HepG2 (cell line): ENCODE results near the gene ADPRM. TPM values are rescaled to one million over a fixed set of nuclear protein-coding genes. Genes with fewer than 3 reads are reported as not detected.

ENCODE experiments used
- ATAC-seq: fragments of 200-7000 bp; cut with Tn5 transposase; 3 replicates; pipeline ENCODE4 v1.9.1; 2020; ENCODE audit warnings: mild to moderate bottlenecking, moderate library complexity
- BruUV-seq: library from RNA; stranded (reverse); fragments of 400-500 nt; replicated peaks from 2 replicates; lab custom pipeline; 2021; lab: Mats Ljungman, UMichigan
- CTCF ChIA-PET: fragments of 300-600 bp; formaldehyde crosslinking; extraction: SDS; loops from one replicate; lab custom pipeline; 2021; ENCODE audit warnings: low total read pairs, inconsistent platforms, low intra/inter-chr PET ratio; lab: Yijun Ruan, JAX
- POLR2A ChIA-PET: fragments of 350-600 bp; sonication (Branson Sonifier 250); formaldehyde crosslinking; loops from one replicate; lab custom pipeline; 2020; ENCODE audit warnings: antibody characterized with exemption, inconsistent platforms; lab: Yijun Ruan, JAX
- DNase-seq: peaks from one replicate; pipeline ENCODE4 v3.0.0-alpha.2; 2015; ENCODE audit warnings: low spot score
- FAIRE-seq: peaks from 3 replicates; lab custom pipeline; 2011; peaks lifted over from hg19 to GRCh38; lab: Jason Lieb, UNC
- H2AFZ ChIP-seq: one replicate; pipeline ENCODE4 v1.6.1; 2011; ENCODE audit warnings: low read length, inconsistent platforms
- H3K27ac ChIP-seq: fragments of 300-600 bp; 3 replicates; pipeline ENCODE4 v1.8.0; 2011; ENCODE audit warnings: mixed run types, mild to moderate bottlenecking, mixed read lengths, low read length, inconsistent platforms; ENCODE audit not compliant: insufficient read depth; ENCODE audit errors: extremely low read length
- H3K27me3 ChIP-seq, 2 experiments: fragments of 200-600 bp in 1 of 2; 2 replicates in 1 of 2; 3 replicates in 1 of 2; pipeline versions ENCODE4 v1.6.0 to v1.8.0; 2011; ENCODE audit warnings: low read length in 2 of 2, mild to moderate bottlenecking in 2 of 2, moderate library complexity in 2 of 2, inconsistent platforms in 1 of 2; ENCODE audit not compliant: insufficient read depth in 2 of 2, control insufficient read depth in 1 of 2
- H3K36me3 ChIP-seq, 2 experiments: fragments of 200-600 bp in 1 of 2; replicated peaks in 1 of 2; 2 replicates in 1 of 2; 3 replicates in 1 of 2; pipeline versions ENCODE4 v1.5.1 to v1.8.0; 2011; ENCODE audit warnings: low read length in 2 of 2, inconsistent platforms in 1 of 2; ENCODE audit not compliant: insufficient read depth in 2 of 2, control insufficient read depth in 1 of 2
- H3K4me1 ChIP-seq: 2 replicates; pipeline ENCODE4 v1.5.1; 2012; ENCODE audit warnings: low read length, inconsistent platforms; ENCODE audit not compliant: insufficient read depth
- H3K4me2 ChIP-seq: 2 replicates; pipeline ENCODE4 v1.6.0; 2011; ENCODE audit warnings: low read depth, low read length, inconsistent platforms
- H3K4me3 ChIP-seq, 3 experiments: fragments of 200-600 bp in 1 of 3; sonication (generic), shearing (Covaris generic) in 1 of 3; replicated peaks in 1 of 3; 2 replicates each; pipeline ENCODE4 v1.5.1; 2011 to 2016; ENCODE audit warnings: low read length in 3 of 3, inconsistent platforms in 2 of 3, low read depth in 2 of 3, mild to moderate bottlenecking in 2 of 3, control low read depth in 1 of 3, mixed read lengths in 1 of 3; ENCODE audit not compliant: insufficient read depth in 1 of 3
- H3K79me2 ChIP-seq: one replicate; pipeline ENCODE4 v1.6.1; 2011; ENCODE audit warnings: low read length, inconsistent platforms; ENCODE audit not compliant: insufficient read depth
- H3K9ac ChIP-seq: 2 replicates; pipeline ENCODE4 v1.6.0; 2011; ENCODE audit warnings: mild to moderate bottlenecking, low read depth, low read length, inconsistent platforms; ENCODE audit not compliant: insufficient read depth
- H3K9me3 ChIP-seq: 2 replicates; pipeline ENCODE4 v1.5.1; 2012; ENCODE audit warnings: mild to moderate bottlenecking, low read length
- H4K20me1 ChIP-seq: 2 replicates; pipeline ENCODE4 v1.6.0; 2011; ENCODE audit warnings: inconsistent platforms, mild to moderate bottlenecking, low read length, moderate library complexity; ENCODE audit not compliant: insufficient read depth
- ATF7 ChIP-seq, 2 experiments: fragments of 450-650 bp in 1 of 2; sonication (generic) in 1 of 2; formaldehyde crosslinking in 1 of 2; IDR thresholded peaks; 2 replicates each; pipeline versions ENCODE4 v1.4.0 to v1.6.1; 2016 to 2020; ENCODE audit warnings: antibody characterized with exemption in 1 of 2, mild to moderate bottlenecking in 1 of 2, missing genetic modification reagents in 1 of 2
- CREB1 ChIP-seq, 2 experiments: fragments of 450-650 bp in 1 of 2; IDR thresholded peaks; 2 replicates each; pipeline ENCODE4 v1.6.1; 2016 to 2017; ENCODE audit warnings: control low read depth in 1 of 2, mild to moderate bottlenecking in 1 of 2, missing compliant biosample characterization in 1 of 2, missing genetic modification characterization in 1 of 2
- ERF ChIP-seq: IDR thresholded peaks from 2 replicates; pipeline ENCODE4 v1.6.1; 2018; ENCODE audit warnings: missing biosample characterization, missing genetic modification reagents
- NCOA1 ChIP-seq: sonication (generic); formaldehyde crosslinking; IDR thresholded peaks from 2 replicates; pipeline ENCODE4 v1.9.0; 2021; ENCODE audit warnings: missing genetic modification reagents
- NCOA2 ChIP-seq: sonication (generic); formaldehyde crosslinking; IDR thresholded peaks from 2 replicates; pipeline ENCODE4 v1.8.0; 2022; ENCODE audit warnings: inconsistent platforms
- SMARCC2 ChIP-seq: fragments of 450-650 bp; IDR thresholded peaks from 2 replicates; pipeline ENCODE4 v1.6.1; 2017; ENCODE audit warnings: antibody characterized with exemption, mild to moderate bottlenecking
- ZEB1 ChIP-seq: IDR thresholded peaks from 2 replicates; pipeline ENCODE4 v1.6.1; 2012; ENCODE audit warnings: mild to moderate bottlenecking, low read depth, inconsistent platforms; ENCODE audit not compliant: insufficient replicate concordance
- ZNF124 ChIP-seq: sonication (generic); formaldehyde crosslinking; IDR thresholded peaks from 2 replicates; pipeline ENCODE4 v1.4.0; 2020; ENCODE audit warnings: missing genetic modification reagents
- ZNF138 ChIP-seq: sonication (generic); formaldehyde crosslinking; IDR thresholded peaks from 2 replicates; pipeline ENCODE4 v1.5.0; 2020; ENCODE audit warnings: mild to moderate bottlenecking, low read depth, missing genetic modification reagents
- ZNF605 ChIP-seq: sonication (generic); formaldehyde crosslinking; IDR thresholded peaks from 2 replicates; pipeline ENCODE4 v1.8.0; 2022; ENCODE audit warnings: mild to moderate bottlenecking, missing genetic modification reagents
- ZNF766 ChIP-seq: sonication (generic); formaldehyde crosslinking; IDR thresholded peaks from 2 replicates; pipeline ENCODE4 v1.5.0; 2020; ENCODE audit warnings: missing genetic modification reagents, borderline replicate concordance
- WGBS: methylation state at CpG from one replicate; pipeline ENCODE4 v1.1.6; 2017; ENCODE audit warnings: low lambda C conversion rate; 5-methylcytosine and 5-hydroxymethylcytosine counted together
- in situ Hi-C: cut with HindIII; loops from 2 replicates; pipeline ENCODE4 v1.10.0; 2017; ENCODE audit warnings: low pct_unique_long_range_greater_than_20kb; ENCODE audit not compliant: extremely low pct_ligation_motif_present
- intact Hi-C: fragments of 100-400 bp; cut with micrococcal nuclease; formaldehyde crosslinking; loops from one replicate; pipeline ENCODE4 v1.10.0; 2022; ENCODE audit not compliant: unreplicated experiment
- polyA plus RNA-seq, 8 experiments: library from polyadenylated mRNA; depleted of rRNA in 3 of 8; stranded (reverse) in 7 of 8; unstranded in 1 of 8; fragments of >200 nt; fragmentation: Illumina TruSeq in 4 of 8; extraction: Trizol in 4 of 8; gene quantifications; 2 replicates each; pipeline versions ENCODE4 v1.2.1 to v1.2.3, GENCODE V29; 2011 to 2016; ENCODE audit warnings: low read depth in 4 of 8, missing spikeins in 1 of 8, mixed read lengths in 1 of 8; ENCODE audit not compliant: insufficient read depth in 1 of 8
- total RNA-seq, 5 experiments: library from RNA; depleted of rRNA; stranded (reverse); fragments of >200 nt; fragmentation: Illumina TruSeq; extraction: Trizol; gene quantifications; 2 replicates each; pipeline ENCODE4 v1.2.3, GENCODE V29; 2016; ENCODE audit warnings: low read depth in 1 of 5
- TF ChIP-seq, protein P1 (sequence below): sonication (generic); formaldehyde crosslinking; IDR thresholded peaks from 2 replicates; pipeline ENCODE4 v1.5.1; 2020; ENCODE audit warnings: mild to moderate bottlenecking, missing genetic modification reagents, borderline replicate concordance
- TF ChIP-seq, protein P2 (sequence below), 2 experiments: IDR thresholded peaks; 2 replicates each; pipeline ENCODE4 v1.6.1; 2011 to 2012; ENCODE audit warnings: low read length in 2 of 2, borderline replicate concordance in 1 of 2, low read depth in 1 of 2, mild to moderate bottlenecking in 1 of 2, moderate library complexity in 1 of 2
- TF ChIP-seq, protein P3 (sequence below): sonication (generic); formaldehyde crosslinking; IDR thresholded peaks from 2 replicates; pipeline ENCODE4 v1.4.0; 2020; ENCODE audit warnings: missing genetic modification reagents

ADPRM gene
- total and polyA plus RNA-seq, 2 of the 13 experiments (the other 11 are each of a cell fraction or from before 2014, with no cell fraction given): 5.6 to 10.8 TPM

DNA sequence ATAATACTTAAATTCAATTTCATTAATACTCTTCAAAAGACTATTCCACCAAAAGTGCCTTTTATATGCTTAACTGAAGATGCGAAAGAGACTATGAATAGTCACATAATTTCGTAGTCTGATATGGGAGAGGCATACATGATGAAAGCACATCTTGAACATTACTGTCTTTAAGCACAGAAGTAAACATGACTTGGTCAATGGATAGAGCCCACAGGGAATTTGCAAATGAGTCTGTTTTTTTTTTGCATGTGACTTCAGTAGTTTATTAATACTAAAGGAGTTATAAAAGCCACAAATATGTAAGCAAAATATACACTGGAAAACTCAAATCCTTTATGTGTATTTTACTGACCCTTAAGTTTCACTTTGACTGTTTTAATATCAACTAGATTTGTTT, 15.9 kb downstream of the ADPRM start (continued):
- no peak for TF ChIP-seq ZNF124
- no peak for TF ChIP-seq ZNF605 (CRISPR knock-in tag)
- TF ChIP-seq SMARCC2: no peak
- no peak for TF ChIP-seq NCOA2 (CRISPR knock-in tag)
- no peak for TF ChIP-seq ZNF766
- TF ChIP-seq ZEB1: no peak
- no peak for TF ChIP-seq NCOA1
- TF ChIP-seq, protein P1, sequence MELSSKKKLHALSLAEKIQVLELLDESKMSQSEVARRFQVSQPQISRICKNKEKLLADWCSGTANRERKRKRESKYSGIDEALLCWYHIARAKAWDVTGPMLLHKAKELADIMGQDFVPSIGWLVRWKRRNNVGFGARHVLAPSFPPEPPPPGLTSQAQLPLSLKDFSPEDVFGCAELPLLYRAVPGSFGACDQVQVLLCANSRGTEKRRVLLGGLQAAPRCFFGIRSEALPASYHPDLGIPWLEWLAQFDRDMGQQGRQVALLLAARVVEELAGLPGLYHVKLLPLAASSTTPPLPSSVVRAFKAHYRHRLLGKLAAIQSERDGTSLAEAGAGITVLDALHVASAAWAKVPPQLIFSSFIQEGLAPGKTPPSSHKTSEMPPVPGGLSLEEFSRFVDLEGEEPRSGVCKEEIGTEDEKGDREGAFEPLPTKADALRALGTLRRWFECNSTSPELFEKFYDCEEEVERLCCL: no peak
- TF ChIP-seq, protein P2, sequence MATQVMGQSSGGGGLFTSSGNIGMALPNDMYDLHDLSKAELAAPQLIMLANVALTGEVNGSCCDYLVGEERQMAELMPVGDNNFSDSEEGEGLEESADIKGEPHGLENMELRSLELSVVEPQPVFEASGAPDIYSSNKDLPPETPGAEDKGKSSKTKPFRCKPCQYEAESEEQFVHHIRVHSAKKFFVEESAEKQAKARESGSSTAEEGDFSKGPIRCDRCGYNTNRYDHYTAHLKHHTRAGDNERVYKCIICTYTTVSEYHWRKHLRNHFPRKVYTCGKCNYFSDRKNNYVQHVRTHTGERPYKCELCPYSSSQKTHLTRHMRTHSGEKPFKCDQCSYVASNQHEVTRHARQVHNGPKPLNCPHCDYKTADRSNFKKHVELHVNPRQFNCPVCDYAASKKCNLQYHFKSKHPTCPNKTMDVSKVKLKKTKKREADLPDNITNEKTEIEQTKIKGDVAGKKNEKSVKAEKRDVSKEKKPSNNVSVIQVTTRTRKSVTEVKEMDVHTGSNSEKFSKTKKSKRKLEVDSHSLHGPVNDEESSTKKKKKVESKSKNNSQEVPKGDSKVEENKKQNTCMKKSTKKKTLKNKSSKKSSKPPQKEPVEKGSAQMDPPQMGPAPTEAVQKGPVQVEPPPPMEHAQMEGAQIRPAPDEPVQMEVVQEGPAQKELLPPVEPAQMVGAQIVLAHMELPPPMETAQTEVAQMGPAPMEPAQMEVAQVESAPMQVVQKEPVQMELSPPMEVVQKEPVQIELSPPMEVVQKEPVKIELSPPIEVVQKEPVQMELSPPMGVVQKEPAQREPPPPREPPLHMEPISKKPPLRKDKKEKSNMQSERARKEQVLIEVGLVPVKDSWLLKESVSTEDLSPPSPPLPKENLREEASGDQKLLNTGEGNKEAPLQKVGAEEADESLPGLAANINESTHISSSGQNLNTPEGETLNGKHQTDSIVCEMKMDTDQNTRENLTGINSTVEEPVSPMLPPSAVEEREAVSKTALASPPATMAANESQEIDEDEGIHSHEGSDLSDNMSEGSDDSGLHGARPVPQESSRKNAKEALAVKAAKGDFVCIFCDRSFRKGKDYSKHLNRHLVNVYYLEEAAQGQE (IDR thresholded peaks at IDR 0.05; ENCODE audit: borderline replicate concordance in 1 of 2, low read depth in 1 of 2, low read length in 2 of 2): no peak
- no peak for TF ChIP-seq ZNF138 (CRISPR knock-in tag)
- TF ChIP-seq, all 625 proteins: peak for 0

DNA sequence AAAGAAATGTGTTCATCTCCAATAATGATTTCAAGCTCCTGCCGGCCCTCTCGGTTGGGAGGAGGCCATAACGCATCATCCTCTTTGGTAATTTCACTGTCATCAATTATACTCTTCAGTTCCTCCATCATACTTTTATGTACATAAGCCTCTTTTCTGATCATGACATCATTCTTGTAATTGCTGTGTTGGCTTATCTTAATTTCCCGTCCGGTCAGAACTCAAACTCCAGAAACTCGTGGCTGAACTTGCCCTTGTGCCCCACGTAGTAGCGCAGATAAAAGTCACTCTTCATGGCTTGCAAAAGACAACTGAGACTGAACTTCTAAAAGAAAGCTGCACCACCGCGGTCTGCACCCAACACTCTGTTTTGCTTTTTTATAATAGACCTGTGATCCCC, 18.8 kb downstream of the ADPRM start:
- peaks cover 2 to 12% of the 10 kb centered on the region in 2 experiments; a peak in 1 of 5 replicates for H3K36me3 ChIP-seq
- FAIRE-seq: no peak
- no peak overlapping the region for H3K4me3 ChIP-seq
- no peak overlapping the region for H3K4me2 ChIP-seq
- H3K9me3 ChIP-seq: no peaks in the 10 kb centered on the region
- CTCF ChIA-PET: no interaction called here
- H3K79me2 ChIP-seq: no peaks in the 10 kb centered on the region
- no peaks in the 10 kb centered on the region for H3K27me3 ChIP-seq
- no peak for DNase-seq
- intact Hi-C loops: no loop called here
- ATAC-seq: no peak
- POLR2A ChIA-PET: no interaction called here
- no peaks in the 10 kb centered on the region for H4K20me1 ChIP-seq
- TF ChIP-seq, protein P3, sequence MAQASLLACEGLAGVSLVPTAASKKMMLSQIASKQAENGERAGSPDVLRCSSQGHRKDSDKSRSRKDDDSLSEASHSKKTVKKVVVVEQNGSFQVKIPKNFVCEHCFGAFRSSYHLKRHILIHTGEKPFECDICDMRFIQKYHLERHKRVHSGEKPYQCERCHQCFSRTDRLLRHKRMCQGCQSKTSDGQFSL: no peak
- TF ChIP-seq ZNF766: no peak
- TF ChIP-seq ERF (CRISPR knock-in tag): no peak
- TF ChIP-seq CREB1 (IDR thresholded peaks at IDR 0.05): peak; percentile 24; the same call in 1 of the 2 replicates
- TF ChIP-seq CREB1 (CRISPR knock-in tag; IDR thresholded peaks at IDR 0.05): no peak
- peak; percentile 56 for TF ChIP-seq ATF7 (IDR thresholded peaks at IDR 0.05)
- no peak for TF ChIP-seq ATF7 (CRISPR knock-in tag; IDR thresholded peaks at IDR 0.05)
- in situ Hi-C loops: no loop called here
- 92% methylated on average over 10 of the region's 10 CpGs for WGBS
- no peak overlapping the region for H2AFZ ChIP-seq
- no TSS peak for BruUV-seq
- H3K9ac ChIP-seq: no peak overlapping the region
- no peak overlapping the region for H3K27ac ChIP-seq
- H3K4me1 ChIP-seq: peaks cover 9% of the 10 kb centered on the region
